ENCODE measurements around the gene GNAO1. TPM values are rescaled to one million over a fixed set of nuclear protein-coding genes. Genes with fewer than 3 reads are reported as not detected.
A peak's percentile ranks its signal among the peaks of the same experiment; 100 is the strongest.

The GNAO1 gene
- polyA plus RNA-seq, 4 donors = 0.81 to 8.2 (median 3.2) TPM

DNA sequence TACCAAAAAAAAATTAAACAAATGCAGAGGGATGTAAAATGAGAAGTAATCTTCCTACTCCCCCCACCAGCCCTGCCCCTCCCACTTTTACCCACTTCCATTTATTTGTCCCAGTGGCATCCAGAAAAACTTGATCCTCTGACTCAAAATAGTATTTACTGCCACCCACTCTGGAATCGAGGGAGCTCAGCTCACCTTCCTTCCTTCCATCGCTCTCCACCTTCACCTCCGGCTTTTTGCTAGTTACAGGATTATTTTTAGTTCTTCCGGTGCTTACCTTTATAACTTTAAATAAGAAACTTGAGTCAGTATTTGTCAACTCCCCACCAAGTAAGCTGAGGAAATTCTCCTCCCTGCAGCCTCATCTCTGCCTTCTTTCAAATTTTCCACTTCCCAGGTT, 139.2 kb downstream of the GNAO1 start:
- Histone ChIP-seq H3K27me3 (ENCODE audit: control insufficient read depth in 3 of 3, insufficient read depth in 3 of 3, low read length in 3 of 3) (no peaks in the 10 kb centered on the region), H3K36me3 (ENCODE audit: control insufficient read depth in 3 of 3, insufficient read depth in 2 of 3, low read depth in 1 of 3, low read length in 3 of 3) (peaks cover 0 to 6% (median 2%) of the 10 kb centered on the region in 3 donors), H3K9me3 (ENCODE audit: control insufficient read depth in 2 of 2, insufficient read depth in 1 of 2, low read depth in 1 of 2, low read length in 1 of 2) (no peaks in the 10 kb centered on the region), H3K4me1 (ENCODE audit: control insufficient read depth in 3 of 3, insufficient read depth in 2 of 3, low read depth in 1 of 3, low read length in 2 of 3) (no peaks in the 10 kb centered on the region), H3K4me3 (ENCODE audit: low read depth in 1 of 3, low read length in 3 of 3) (no peak overlapping the region), H3K27ac (ENCODE audit: low read depth in 1 of 3, low read length in 2 of 3) (no peak overlapping the region)
- no peak for DNase-seq
- WGBS, 3 donors = 79 to 82% (median 79%) methylated on average over 4 of the region's 4 CpGs
- no peak for FAIRE-seq

DNA sequence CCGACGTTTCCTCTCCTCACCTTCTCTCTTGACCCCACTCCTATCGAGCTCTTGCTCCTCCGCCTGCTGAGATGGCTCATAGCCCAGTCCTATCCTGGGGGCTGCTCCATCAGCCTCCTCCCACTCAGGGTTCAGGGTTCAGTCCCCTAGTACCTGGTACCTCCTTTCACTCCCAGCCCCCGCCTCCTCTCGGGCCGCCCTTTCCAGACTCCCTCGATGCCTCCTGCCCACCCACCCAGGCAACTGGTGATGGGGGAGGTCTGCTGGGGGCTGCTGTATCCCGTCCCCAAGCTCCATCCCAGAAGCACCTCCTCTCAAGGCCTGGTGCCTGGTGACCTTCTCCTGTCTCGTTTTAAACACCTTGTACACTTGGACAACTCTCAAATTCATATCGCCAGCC, 140.1 kb downstream of the GNAO1 start:
- FAIRE-seq (no peak), DNase-seq (no peak)
- Histone ChIP-seq H3K27me3 (ENCODE audit: control insufficient read depth in 3 of 3, insufficient read depth in 3 of 3, low read length in 3 of 3) (no peaks in the 10 kb centered on the region), H3K27ac (ENCODE audit: low read depth in 1 of 3, low read length in 2 of 3) (no peak overlapping the region), H3K4me1 (ENCODE audit: control insufficient read depth in 3 of 3, insufficient read depth in 2 of 3, low read depth in 1 of 3, low read length in 2 of 3) (no peaks in the 10 kb centered on the region), H3K36me3 (ENCODE audit: control insufficient read depth in 3 of 3, insufficient read depth in 2 of 3, low read depth in 1 of 3, low read length in 3 of 3) (peaks cover 0 to 6% (median 2%) of the 10 kb centered on the region in 3 donors), H3K9me3 (ENCODE audit: control insufficient read depth in 2 of 2, insufficient read depth in 1 of 2, low read depth in 1 of 2, low read length in 1 of 2) (no peaks in the 10 kb centered on the region), H3K4me3 (ENCODE audit: low read depth in 1 of 3, low read length in 3 of 3) (no peak overlapping the region)
- 59 to 85% (median 67%) methylated on average over 11 of the region's 11 CpGs for WGBS, 3 donors

GRCh38 chr16:56331915-56332314, 140.6 kb downstream of the GNAO1 start:
- no peaks in the 10 kb centered on the region for H3K9me3 ChIP-seq (ENCODE audit: control insufficient read depth in 2 of 2, insufficient read depth in 1 of 2, low read depth in 1 of 2, low read length in 1 of 2)
- DNase-seq = no peak

GRCh38 chr16:56332464-56333079, 141.3 kb downstream of the GNAO1 start:
- Histone ChIP-seq H3K9me3 (ENCODE audit: control insufficient read depth in 2 of 2, insufficient read depth in 1 of 2, low read depth in 1 of 2, low read length in 1 of 2) (no peaks in the 10 kb centered on the region), H3K4me1 (ENCODE audit: control insufficient read depth in 3 of 3, insufficient read depth in 2 of 3, low read depth in 1 of 3, low read length in 2 of 3) (no peaks in the 10 kb centered on the region), H3K27me3 (ENCODE audit: control insufficient read depth in 3 of 3, insufficient read depth in 3 of 3, low read length in 3 of 3) (no peaks in the 10 kb centered on the region), H3K4me3 (ENCODE audit: low read depth in 1 of 3, low read length in 3 of 3) (no peak overlapping the region), H3K36me3 (ENCODE audit: control insufficient read depth in 3 of 3, insufficient read depth in 2 of 3, low read depth in 1 of 3, low read length in 3 of 3) (peaks cover 0 to 6% (median 2%) of the 10 kb centered on the region in 3 donors), H3K27ac (ENCODE audit: low read depth in 1 of 3, low read length in 2 of 3) (no peak overlapping the region)
- FAIRE-seq (no peak), DNase-seq (peak; percentile 49 to 59)
- 35 to 61% (median 46%) methylated on average over 16 of the region's 16 CpGs for WGBS, 3 donors

More at GRCh38 chr16:56331915-56332314, 140.6 kb downstream of the GNAO1 start:
- Histone ChIP-seq H3K4me1 (ENCODE audit: control insufficient read depth in 3 of 3, insufficient read depth in 2 of 3, low read depth in 1 of 3, low read length in 2 of 3) (no peaks in the 10 kb centered on the region), H3K27ac (ENCODE audit: low read depth in 1 of 3, low read length in 2 of 3) (no peak overlapping the region), H3K36me3 (ENCODE audit: control insufficient read depth in 3 of 3, insufficient read depth in 2 of 3, low read depth in 1 of 3, low read length in 3 of 3) (peaks cover 0 to 6% (median 2%) of the 10 kb centered on the region in 3 donors), H3K4me3 (ENCODE audit: low read depth in 1 of 3, low read length in 3 of 3) (no peak overlapping the region), H3K27me3 (ENCODE audit: control insufficient read depth in 3 of 3, insufficient read depth in 3 of 3, low read length in 3 of 3) (no peaks in the 10 kb centered on the region)
- 59 to 79% (median 69%) methylated on average over 8 of the region's 8 CpGs for WGBS, 3 donors
- FAIRE-seq = no peak

DNA sequence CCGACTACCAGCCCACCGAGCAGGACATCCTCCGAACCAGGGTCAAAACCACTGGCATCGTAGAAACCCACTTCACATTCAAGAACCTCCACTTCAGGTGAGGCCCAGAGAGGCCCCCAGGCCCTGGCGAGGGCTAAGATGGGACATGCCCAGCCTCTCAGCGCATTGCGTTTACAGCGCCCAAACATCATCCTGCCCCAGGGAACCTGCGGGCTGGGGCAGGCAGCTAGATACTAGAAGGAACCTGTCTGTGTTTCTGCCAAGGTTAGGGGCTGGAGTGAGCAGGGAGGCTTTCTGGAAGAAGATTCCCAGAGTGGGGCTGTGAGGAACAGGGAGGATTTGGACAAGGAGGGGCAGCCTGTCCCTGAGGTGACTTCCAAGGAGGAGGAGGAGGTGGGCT, 143.5 kb downstream of the GNAO1 start:
- no peaks in the 10 kb centered on the region for H3K4me1 ChIP-seq (ENCODE audit: control insufficient read depth in 3 of 3, insufficient read depth in 2 of 3, low read depth in 1 of 3, low read length in 2 of 3)
- no peaks in the 10 kb centered on the region for H3K9me3 ChIP-seq (ENCODE audit: control insufficient read depth in 2 of 2, insufficient read depth in 1 of 2, low read depth in 1 of 2, low read length in 1 of 2)
- peaks cover 0 to 6% (median 2%) of the 10 kb centered on the region in 3 donors for H3K36me3 ChIP-seq (ENCODE audit: control insufficient read depth in 3 of 3, insufficient read depth in 2 of 3, low read depth in 1 of 3, low read length in 3 of 3)
- H3K27me3 ChIP-seq (ENCODE audit: control insufficient read depth in 3 of 3, insufficient read depth in 3 of 3, low read length in 3 of 3) = no peaks in the 10 kb centered on the region
- 87 to 96% (median 89%) methylated on average over 9 of the region's 9 CpGs for WGBS, 3 donors
- no peak overlapping the region for H3K27ac ChIP-seq (ENCODE audit: low read depth in 1 of 3, low read length in 2 of 3)
- no peak for FAIRE-seq
- DNase-seq = no peak
- no peak overlapping the region for H3K4me3 ChIP-seq (ENCODE audit: low read depth in 1 of 3, low read length in 3 of 3)

- 69 to 81% (median 74%) methylated on average over 8 of the region's 8 CpGs for WGBS, 3 donors
- Histone ChIP-seq H3K4me1 (ENCODE audit: control insufficient read depth in 3 of 3, insufficient read depth in 2 of 3, low read depth in 1 of 3, low read length in 2 of 3) (no peaks in the 10 kb centered on the region), H3K27me3 (ENCODE audit: control insufficient read depth in 3 of 3, insufficient read depth in 3 of 3, low read length in 3 of 3) (no peaks in the 10 kb centered on the region), H3K27ac (ENCODE audit: low read depth in 1 of 3, low read length in 2 of 3) (no peak overlapping the region), H3K4me3 (ENCODE audit: low read depth in 1 of 3, low read length in 3 of 3) (no peak overlapping the region), H3K36me3 (ENCODE audit: control insufficient read depth in 3 of 3, insufficient read depth in 2 of 3, low read depth in 1 of 3, low read length in 3 of 3) (peaks cover 0 to 6% (median 2%) of the 10 kb centered on the region in 3 donors), H3K9me3 (ENCODE audit: control insufficient read depth in 2 of 2, insufficient read depth in 1 of 2, low read depth in 1 of 2, low read length in 1 of 2) (no peaks in the 10 kb centered on the region)
- no peak for FAIRE-seq
- no peak for DNase-seq
These were observed 144.9 kb downstream of the GNAO1 start for GRCh38 chr16:56336071-56336688.

- FAIRE-seq = no peak
- Histone ChIP-seq H3K9me3 (ENCODE audit: control insufficient read depth in 2 of 2, insufficient read depth in 1 of 2, low read depth in 1 of 2, low read length in 1 of 2) (no peaks in the 10 kb centered on the region), H3K36me3 (ENCODE audit: control insufficient read depth in 3 of 3, insufficient read depth in 2 of 3, low read depth in 1 of 3, low read length in 3 of 3) (peaks cover 0 to 6% (median under 1%) of the 10 kb centered on the region in 3 donors), H3K4me1 (ENCODE audit: control insufficient read depth in 3 of 3, insufficient read depth in 2 of 3, low read depth in 1 of 3, low read length in 2 of 3) (no peaks in the 10 kb centered on the region), H3K27me3 (ENCODE audit: control insufficient read depth in 3 of 3, insufficient read depth in 3 of 3, low read length in 3 of 3) (no peaks in the 10 kb centered on the region), H3K4me3 (ENCODE audit: low read depth in 1 of 3, low read length in 3 of 3) (no peak overlapping the region), H3K27ac (ENCODE audit: low read depth in 1 of 3, low read length in 2 of 3) (no peak overlapping the region)
- 91 to 94% (median 92%) methylated on average over 21 of the region's 21 CpGs for WGBS, 3 donors
- DNase-seq = no peak
These were observed 145.4 kb downstream of the GNAO1 start for GRCh38 chr16:56336711-56337110.

GRCh38 chr16:56337131-56337857, 146.0 kb downstream of the GNAO1 start:
- WGBS, 3 donors = 87 to 90% (median 89%) methylated on average over 11 of the region's 11 CpGs
- DNase-seq (no peak), FAIRE-seq (no peak)
- Histone ChIP-seq H3K9me3 (ENCODE audit: control insufficient read depth in 2 of 2, insufficient read depth in 1 of 2, low read depth in 1 of 2, low read length in 1 of 2) (no peaks in the 10 kb centered on the region), H3K4me1 (ENCODE audit: control insufficient read depth in 3 of 3, insufficient read depth in 2 of 3, low read depth in 1 of 3, low read length in 2 of 3) (no peaks in the 10 kb centered on the region), H3K4me3 (ENCODE audit: low read depth in 1 of 3, low read length in 3 of 3) (no peak overlapping the region), H3K27ac (ENCODE audit: low read depth in 1 of 3, low read length in 2 of 3) (no peak overlapping the region), H3K36me3 (ENCODE audit: control insufficient read depth in 3 of 3, insufficient read depth in 2 of 3, low read depth in 1 of 3, low read length in 3 of 3) (peaks cover 0 to 3% (median 0%) of the 10 kb centered on the region in 3 donors), H3K27me3 (ENCODE audit: control insufficient read depth in 3 of 3, insufficient read depth in 3 of 3, low read length in 3 of 3) (no peaks in the 10 kb centered on the region)
